ENCODE measurements around the gene ZNF808.
"Not testable (repeated sequence)": the region's sequence is repeated elsewhere in the genome, so short reads cannot be mapped to it uniquely, and the experiment has no call there.

The ZNF808 gene

DNA sequence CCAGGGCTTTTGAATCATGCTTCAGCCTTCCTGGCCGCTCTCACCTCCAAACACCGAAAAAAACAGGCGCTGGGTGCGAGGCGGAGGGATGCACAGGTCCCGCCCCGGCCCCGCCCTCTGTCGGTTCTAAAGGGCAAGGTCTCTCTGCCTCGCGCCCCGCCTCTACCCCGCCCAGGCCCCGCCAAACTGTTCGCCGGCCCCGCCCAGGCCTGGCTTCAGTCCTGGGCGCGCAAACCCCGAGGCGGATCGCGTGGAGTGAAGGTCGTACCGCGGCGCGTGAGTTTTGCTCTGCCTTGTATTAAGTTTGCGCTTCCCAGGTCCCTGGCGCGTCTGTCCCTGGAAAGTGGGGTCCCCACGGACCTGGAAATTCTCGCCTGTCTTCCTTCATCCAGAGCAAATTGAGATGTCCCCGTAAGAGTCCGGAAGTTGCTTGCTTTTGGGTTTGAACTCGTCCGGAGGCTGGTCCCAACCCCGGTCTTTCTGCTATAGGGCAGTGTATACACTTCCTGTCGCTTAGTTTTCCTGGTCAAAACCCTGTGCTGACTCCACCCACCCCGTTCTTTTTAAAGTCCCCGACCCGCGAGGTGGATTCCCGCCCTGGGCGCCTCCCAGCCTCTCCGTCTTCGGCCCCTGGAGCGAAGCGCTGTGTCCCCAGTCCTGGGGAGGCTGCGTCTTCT, 8.4 kb downstream of the ZNF808 start:
- DNase-seq (ENCODE audit: low read depth in 3 of 3, low spot score in 1 of 3): peak; percentile 64 to 84 (median 75)

DNA sequence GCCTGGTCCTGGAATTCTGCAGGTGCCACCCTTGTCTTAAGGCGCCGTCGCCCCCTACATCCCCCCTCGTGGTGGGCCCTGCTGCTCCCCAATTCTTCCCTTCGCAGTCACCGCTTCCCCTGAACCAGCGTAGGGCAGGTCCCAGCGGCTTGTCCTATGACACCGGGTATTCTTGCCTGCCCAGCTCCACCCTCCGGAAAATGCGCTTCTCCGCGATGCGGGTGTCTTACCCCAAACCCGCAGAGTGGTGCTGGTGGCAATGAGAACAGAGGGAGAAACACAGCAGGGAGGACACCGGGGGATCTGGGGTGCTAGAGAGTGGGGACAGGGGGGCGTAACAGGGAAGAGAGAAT, 9.0 kb downstream of the ZNF808 start:
- DNase-seq (ENCODE audit: low read depth in 3 of 3, low spot score in 1 of 3): peak in 1 of 3 donors; percentile 0

DNA sequence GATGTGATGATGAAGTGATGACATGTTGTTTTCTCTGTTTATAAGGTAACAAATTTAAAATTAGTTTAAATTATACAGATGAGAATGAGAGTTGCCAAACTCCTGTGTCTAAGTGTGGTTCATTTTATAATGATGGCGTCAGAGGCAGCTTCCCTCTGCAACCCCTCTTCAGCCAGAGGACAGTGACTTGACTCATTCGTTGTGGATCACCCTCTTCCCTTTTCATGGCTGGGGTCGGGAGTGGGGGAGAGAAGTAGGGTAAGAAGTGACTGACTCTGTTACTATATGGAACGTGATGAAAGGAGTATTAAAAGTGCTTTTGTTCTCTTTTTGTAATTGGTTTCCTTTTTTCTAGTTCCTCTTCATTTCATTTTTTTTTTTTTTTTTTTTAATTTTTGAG, 11.3 kb downstream of the ZNF808 start:
- not testable (repeated sequence) for DNase-seq (ENCODE audit: low read depth in 3 of 3, low spot score in 1 of 3)

DNA sequence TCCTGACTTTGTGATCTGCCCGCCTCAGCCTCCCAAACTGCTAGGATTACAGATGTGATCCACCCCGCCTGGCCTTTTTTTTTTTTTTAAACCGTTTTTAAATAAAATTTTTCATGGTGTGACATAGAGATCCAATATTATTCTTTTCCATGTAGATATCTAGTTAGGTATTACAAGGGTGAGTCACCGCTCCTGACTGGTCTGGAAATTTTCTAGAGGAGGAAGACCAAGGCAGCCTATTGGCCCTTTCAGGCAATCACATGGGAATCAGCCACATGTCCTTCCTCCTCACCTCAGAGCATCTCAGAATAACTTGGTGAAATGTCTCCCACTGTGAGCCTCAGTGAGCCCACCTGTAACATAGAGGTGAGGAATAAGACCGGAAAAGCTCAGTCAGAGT, 13.7 kb downstream of the ZNF808 start:
- not testable (repeated sequence) for DNase-seq (ENCODE audit: low read depth in 3 of 3, low spot score in 1 of 3)

DNA sequence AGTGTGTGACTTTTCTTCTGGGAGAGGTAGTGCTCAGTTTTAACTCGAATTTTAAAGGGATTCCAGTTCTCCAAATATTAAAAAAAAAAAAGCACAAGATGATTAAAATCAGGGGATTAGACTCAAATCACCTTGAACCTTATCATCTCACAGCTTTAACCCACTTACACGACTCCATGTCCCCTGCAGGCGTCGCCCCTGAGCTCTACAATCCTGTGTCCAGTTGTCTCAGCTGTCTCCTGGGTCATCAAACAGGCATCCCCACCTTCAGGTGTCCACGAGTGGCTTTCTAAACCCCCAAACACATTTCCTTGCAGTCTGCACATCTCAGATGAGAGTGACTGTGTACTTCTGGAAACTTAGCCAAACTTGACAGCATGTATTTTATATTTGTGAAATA, 14.1 kb downstream of the ZNF808 start:
- DNase-seq (ENCODE audit: low read depth in 3 of 3, low spot score in 1 of 3): no peak

DNA sequence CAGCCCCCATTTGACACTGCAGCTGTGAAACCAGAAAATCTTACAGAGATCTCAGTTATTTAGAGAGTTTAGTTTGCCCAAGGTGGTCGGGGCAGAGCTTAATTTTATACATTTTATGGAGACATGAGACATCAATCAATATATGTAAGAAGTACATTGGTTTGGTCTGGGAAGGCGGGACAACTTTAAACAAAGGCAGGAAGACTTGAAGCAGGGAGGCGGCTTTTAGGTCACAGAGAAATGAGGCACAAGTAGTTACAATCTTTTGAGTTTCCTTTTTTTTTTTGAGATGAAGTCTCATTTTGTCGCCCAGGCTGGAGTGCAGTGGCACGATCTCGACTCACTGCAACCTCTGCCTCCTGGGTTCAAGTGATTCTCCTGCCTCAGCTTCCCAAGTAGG, 15.1 kb downstream of the ZNF808 start:
- not testable (repeated sequence) for DNase-seq (ENCODE audit: low read depth in 3 of 3, low spot score in 1 of 3)

DNA sequence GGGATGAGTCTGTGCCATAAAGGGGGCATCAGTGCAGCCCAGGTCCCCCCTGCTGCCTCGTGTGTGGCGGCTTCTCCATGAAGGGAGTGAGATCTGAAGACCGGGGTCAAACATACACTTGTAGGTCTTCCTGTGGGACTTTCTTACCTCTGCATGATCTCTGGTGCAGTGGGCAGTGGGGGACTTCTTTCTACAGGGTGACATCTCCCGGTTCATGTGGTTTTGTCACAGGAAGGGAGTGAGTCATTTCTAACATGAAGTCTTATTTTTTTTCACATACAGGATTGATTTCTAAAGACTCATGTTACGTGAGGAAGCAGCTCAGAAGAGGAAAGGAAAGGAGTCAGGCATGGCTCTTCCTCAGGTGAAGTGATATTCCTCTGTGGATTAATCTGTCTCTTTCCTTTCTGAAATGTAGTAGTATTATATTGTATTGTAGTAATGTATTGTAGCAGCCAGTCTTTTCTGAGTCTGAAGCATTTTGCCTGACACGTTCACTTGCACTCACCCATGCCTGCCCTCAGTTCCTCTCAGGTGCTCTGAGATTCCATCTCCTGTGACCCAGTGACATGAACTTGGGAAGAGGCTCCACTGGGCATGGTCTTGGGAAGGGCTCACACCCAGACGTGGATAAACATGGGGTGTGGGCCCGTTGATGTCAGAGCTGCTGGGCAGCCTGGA, 15.7 kb downstream of the ZNF808 start:
- DNase-seq (ENCODE audit: low read depth in 3 of 3, low spot score in 1 of 3): no peak

DNA sequence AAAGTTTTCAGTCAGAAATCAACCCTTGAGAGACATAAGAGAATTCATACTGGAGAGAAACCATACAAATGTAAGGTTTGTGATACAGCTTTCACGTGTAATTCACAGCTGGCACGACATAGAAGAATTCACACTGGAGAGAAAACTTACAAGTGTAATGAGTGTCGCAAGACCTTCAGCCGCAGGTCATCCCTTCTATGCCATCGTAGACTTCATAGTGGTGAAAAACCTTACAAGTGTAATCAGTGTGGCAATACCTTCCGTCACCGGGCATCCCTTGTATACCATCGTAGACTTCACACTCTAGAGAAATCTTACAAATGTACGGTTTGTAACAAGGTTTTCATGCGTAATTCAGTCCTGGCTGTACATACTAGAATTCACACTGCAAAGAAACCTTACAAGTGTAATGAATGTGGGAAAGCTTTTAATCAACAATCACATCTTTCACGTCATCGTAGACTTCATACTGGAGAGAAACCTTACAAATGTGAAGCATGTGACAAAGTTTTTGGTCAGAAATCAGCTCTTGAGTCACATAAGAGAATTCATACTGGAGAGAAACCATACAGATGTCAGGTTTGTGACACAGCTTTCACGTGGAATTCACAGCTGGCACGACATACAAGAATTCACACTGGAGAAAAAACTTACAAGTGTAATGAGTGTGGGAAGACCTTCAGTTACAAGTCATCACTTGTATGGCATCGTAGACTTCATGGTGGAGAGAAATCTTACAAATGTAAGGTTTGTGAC, 26.9 kb downstream of the ZNF808 start:
- DNase-seq (ENCODE audit: low read depth in 3 of 3, low spot score in 1 of 3): no peak

DNA sequence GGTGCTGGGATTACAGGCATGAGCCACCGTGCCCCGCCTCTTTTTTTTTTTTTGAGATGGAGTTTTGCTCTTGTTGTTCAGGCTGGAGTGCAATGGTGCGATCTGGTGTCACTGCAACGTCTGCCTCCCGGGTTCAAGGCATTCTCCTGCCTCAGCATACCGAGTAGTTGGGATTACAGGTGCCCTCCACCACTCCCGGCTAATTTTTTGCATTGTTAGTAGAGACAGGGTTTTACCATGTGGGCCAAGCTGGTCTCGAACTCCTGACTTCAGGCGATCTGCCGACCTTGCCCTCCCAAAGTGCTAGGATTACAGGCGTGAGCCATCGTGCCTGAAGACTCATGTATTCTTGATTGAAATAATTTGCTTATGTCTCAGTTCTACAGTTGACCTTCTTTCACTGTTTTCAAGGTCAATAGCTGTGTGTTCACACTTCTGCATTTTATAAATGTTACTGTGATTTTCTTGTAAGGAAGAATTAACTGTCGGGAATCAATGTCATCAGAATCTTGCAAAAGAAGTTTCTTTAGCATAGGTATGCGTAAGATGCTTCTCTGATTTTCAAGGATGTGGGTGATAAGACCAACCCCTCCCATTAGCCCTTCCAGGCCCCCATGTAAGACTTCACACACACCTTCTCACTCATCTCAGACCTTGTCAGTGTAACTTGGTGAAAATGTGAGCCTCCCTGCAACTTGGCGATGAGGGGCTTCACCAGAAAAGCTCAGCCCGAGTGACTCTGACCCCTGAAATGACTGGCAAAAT, 29.9 kb downstream of the ZNF808 start:
- no peak for DNase-seq (ENCODE audit: low read depth in 3 of 3, low spot score in 1 of 3)

DNA sequence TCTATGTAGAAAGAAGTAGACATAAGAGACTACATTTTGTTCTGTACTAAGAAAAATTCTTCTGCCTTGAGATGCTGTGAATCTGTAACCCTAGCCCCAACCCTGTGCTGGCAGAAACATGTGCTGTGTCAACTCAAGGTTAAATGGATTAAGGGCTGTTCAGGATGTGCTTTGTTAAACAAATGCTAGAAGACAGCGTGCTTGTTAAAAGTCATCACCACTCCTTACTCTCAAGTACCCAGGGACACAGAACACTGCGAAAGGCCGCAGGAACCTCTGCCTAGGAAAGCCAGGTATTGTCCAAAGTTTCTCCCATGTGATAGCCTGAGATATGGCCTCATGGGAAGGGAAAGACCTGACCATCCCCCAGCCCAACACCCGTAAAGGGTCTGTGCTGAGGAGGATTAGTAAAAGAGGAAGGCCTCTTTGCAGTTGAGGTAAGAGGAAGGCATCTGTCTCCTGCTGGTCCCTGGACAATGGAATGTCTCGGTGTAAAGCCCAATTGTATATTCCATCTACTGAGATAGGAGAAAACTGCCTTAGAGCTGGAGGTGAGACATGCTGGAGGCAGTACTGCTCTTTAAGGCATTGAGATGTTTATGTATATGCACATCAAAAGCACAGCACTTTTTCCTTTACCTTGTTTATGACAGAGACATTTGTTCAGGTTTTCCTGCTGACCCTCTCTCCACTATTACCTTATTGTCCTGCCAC, 31.4 kb downstream of the ZNF808 start:
- not testable (repeated sequence) for DNase-seq (ENCODE audit: low read depth in 3 of 3, low spot score in 1 of 3)

DNA sequence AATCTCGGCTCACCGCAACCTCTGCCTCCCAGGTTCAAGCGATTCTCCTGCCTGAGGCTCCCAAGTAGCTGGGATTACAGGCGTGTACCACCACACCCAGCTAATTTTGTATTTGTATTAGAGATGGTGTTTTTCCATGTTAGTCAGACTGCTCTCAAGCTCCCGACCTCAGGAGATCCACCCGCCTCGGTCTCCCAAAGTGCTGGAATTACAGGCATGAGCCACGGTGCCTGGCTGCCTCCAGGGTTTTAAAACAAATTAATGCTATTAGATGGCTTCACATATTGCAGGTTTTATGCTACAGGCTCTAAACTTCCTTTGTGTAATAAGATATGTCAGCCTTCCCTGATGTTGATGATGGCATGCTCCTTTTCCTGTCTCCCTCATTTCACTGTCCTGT, 34.1 kb downstream of the ZNF808 start:
- not testable (repeated sequence) for DNase-seq (ENCODE audit: low read depth in 3 of 3, low spot score in 1 of 3)

DNA sequence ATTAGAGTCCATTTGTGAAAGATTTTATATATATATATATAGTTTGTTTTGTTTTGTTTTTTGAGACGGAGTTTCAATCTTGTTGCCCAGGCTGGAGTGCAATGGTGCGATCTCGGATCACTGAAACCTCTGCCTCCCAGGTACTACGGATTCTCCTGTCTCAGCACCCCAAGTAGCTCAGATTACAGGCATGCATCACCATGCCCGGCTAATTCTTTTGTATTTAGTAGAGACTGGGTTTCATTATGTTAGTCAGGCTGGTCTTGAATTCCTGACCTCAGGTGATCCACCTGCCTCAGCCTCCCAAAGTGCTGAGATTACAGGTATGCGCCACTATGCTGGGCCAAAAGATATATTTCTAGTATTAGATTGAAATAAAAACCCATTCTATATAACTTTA, 38.7 kb downstream of the ZNF808 start:
- no peak for DNase-seq (ENCODE audit: low read depth in 3 of 3, low spot score in 1 of 3)

DNA sequence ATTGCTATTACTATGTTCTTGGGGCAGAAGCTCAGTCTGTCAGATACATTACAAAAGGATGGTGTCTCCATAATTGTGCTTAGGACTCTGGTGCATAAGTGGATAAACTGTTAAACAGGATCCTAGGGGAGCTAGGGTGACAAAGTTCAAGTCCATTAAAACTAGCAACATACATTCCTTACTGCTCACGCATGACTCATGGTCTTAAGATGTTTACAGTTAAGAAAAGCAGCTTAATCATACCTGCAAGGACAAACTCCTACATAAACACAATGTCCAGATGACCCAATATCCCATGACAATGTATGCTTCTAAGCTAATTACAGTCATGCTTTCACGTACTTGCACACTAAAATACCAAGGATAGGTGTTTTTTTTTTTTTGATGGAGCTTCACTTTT, 39.1 kb downstream of the ZNF808 start:
- DNase-seq (ENCODE audit: low read depth in 3 of 3, low spot score in 1 of 3): no peak

DNA sequence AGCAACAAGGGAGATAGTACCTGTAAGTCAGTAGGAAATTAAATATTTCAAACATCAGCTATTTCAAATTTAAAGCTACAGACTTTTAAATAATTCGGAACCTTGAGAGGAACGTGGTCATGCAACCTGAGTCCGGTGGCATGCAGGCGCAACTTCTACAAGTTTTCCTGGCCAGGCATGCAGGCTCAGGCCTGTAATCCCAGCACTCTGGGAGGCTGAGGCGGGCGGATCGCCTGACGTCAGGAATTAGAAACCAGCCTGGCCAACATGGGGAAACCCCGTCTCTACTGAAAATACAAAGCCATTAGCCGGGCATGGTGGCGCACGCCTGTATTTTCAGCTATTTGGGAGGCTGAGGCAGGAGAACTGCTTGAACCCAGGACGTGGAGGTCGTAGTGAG, 40.5 kb downstream of the ZNF808 start:
- DNase-seq (ENCODE audit: low read depth in 3 of 3, low spot score in 1 of 3): no peak

DNA sequence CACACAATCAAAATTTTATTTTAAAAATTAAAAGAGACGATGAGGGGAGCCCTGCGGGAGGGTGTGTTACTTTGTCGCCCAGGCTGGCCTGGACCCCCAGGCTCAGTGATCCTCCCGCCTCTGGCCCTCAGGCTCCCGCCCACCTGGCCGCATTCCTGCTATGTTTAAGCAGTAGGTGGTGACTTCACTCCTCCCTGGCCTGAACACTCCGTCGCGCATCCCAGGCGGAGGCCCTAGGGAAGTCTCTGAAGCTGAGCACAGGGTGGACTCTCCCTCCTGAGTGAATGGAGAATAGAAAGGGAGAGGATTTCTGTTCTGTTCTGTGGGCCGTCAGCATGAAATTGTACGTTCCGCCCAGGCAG, 42.2 kb downstream of the ZNF808 start:
- DNase-seq (ENCODE audit: low read depth in 3 of 3, low spot score in 1 of 3): not testable (repeated sequence)

DNA sequence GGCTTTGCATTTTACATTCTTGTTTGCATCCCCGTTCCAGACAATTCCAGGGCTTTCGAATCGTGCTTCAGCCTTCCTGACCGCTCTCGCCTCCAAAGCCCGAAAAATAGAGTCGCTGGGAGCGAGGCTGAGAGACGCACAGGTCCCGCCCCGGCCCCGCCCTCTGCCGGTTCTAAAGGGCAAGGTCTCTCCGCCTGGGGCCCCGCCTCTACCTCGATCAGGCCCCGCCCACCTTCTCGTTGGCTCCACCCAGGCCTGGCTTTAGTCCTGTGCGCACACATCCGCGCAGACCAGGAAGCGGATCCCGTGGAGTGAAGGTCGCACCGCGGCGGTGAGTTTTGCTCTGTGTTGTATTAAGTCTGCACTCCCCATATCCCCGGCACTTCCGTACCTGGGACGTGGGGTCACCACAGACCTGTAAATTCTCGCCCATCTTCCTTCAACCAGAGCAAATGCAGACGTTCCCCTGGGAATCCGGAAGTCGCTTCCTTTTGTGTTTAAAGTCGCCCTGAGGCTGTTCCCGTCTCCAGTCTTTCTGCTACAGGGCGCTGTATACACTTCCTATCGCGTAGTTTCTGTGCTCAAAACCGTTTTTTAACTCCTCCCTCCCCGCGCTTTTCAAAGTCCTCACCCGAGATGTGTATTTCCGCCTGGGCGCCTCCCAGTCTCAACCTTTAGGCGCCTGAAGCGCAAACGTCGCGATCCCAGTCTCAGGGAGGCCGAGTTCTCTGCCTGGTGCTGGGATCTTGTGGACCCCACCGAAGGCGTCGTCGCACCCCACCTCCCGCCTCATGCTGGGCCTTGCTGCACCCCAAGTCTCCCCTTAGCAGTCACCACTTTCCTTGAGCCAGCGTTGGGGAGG, 42.8 kb downstream of the ZNF808 start, which contains the start of gene ZNF701:
TSS of gene ZNF701 (plus strand) at position 288 of the 862 bp plus-strand sequence. CDS start 3,861 bp downstream, outside the sequence.
- DNase-seq (ENCODE audit: low read depth in 3 of 3, low spot score in 1 of 3): peak; percentile 88 to 96 (median 90)

DNA sequence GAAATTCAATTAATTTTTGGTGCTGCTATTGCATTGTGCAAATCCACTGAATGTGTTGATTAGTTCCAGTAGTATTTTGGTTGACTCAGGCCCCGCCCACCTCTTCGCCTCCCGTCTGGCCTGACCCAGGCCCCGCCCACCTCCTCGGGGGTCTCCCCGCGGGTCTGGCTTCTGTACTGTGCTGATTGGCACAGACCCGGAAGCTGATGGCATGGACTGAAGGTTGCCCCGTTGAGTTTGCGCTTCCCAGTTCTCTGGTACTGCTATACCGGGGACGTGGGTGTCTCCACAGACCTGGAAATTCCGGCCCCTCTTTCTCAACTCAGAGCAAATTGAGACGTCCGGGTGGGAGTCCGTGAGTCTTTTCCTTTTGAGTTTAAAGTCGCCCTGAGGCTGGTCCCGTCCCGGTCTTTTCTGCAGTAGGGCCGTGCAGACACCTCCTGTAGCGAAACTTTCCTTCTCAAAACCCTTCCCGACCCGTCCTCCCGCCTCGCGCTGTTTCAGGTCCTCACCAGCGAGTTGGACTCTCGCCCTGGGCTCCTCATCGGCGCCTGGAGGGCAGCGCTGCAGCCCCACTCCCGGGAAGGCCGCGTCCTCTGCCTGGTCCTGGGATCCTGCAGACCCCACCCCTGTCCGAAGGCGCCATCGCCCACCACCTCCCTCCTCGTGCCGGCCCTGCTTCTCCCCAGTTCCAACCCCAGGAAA, 57.4 kb downstream of the ZNF808 start:
- DNase-seq (ENCODE audit: low read depth in 3 of 3, low spot score in 1 of 3): no peak

DNA sequence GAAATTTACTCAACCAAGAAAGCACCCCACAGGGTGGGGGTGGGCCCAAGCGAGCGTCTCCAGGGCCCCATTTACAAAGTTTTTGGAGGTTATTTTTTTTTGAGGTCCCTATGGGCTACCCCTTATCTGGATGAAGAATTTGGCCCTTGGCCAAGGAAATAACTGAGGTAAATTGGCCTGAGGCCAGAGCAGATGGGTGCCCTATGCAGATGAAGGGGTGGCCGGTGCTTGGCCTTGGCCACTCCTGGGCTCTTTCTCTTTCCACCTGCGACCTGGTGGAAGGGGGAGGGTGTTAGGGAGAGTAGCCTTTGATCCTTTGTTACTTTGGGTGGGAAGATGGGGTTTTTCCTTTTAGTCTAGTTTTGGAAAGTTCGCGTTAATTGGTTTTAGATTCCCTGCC, 58.1 kb downstream of the ZNF808 start:
- DNase-seq (ENCODE audit: low read depth in 3 of 3, low spot score in 1 of 3): no peak

DNA sequence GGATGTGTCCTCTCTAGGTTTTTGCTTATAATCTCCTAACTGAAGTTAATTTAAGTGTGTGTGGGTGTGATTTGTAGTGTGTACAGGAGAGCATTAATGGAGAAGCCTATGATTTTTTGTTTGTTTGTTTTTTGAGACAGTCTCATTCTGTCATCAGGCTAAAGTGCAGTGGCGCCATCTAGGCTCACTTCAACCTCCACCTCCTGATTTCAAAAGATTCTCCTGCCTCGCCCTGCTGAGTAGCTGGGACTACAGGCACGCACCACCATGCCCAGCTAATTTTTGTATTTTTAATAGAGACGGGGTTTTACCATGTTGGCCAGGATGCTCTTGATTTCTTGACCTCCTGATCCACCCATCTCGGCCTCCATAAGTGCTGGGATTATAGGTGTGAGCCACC, 63.3 kb downstream of the ZNF808 start:
- no peak for DNase-seq (ENCODE audit: low read depth in 3 of 3, low spot score in 1 of 3)
